HFFc6 (cell line): ENCODE data around the gene ZFYVE28. TPM values are rescaled to one million over a fixed set of nuclear protein-coding genes. Genes with fewer than 3 reads are reported as not detected.

Experiments
- DNase-seq: peaks from one replicate; pipeline ENCODE4 v3.0.0-alpha.2; 2018
- H3K27ac Mint-ChIP-seq: 2 replicates; pipeline ENCODE4 v1.8.0; 2020; ENCODE audit warnings: mild to moderate bottlenecking, mixed read lengths
- H3K27me3 Mint-ChIP-seq: 2 replicates; pipeline ENCODE4 v1.8.0; 2021; ENCODE audit warnings: mild to moderate bottlenecking, moderate library complexity, mixed read lengths; ENCODE audit not compliant: insufficient read depth
- H3K36me3 Mint-ChIP-seq: 2 replicates; pipeline ENCODE4 v1.8.0; 2021; ENCODE audit warnings: low read depth, mixed read lengths
- H3K4me1 Mint-ChIP-seq: 2 replicates; pipeline ENCODE4 v1.8.0; 2020; ENCODE audit warnings: low read depth, mixed read lengths
- H3K4me3 Mint-ChIP-seq: 2 replicates; pipeline ENCODE4 v1.8.0; 2020; ENCODE audit warnings: mild to moderate bottlenecking, moderate library complexity, mixed read lengths
- H3K9me3 Mint-ChIP-seq: 2 replicates; pipeline ENCODE4 v1.8.0; 2020; ENCODE audit warnings: mild to moderate bottlenecking, mixed read lengths
- CTCF ChIP-seq: fragments of 200-600 bp; sonication (generic); IDR thresholded peaks from 2 replicates; pipeline ENCODE4 v1.5.0; 2021; ENCODE audit warnings: antibody characterized with exemption, mild to moderate bottlenecking
- total RNA-seq, 6 experiments: library from RNA; stranded (reverse); fragmentation: NEBNext Ultra II Directional; extraction: Animal tissue kit (Norgen Biotek cat#: 25700); gene quantifications; 2 replicates in 1 of 6; 3 replicates in 5 of 6; pipeline ENCODE4 v1.2.3, GENCODE V29; 2021

Gene ZFYVE28
- total RNA-seq, 6 experiments from 2014 or later = 1.8 to 5.4 (median 2.2) TPM

GRCh38 chr4:2291705-2292645 lies 126.5 kb downstream of the ZFYVE28 start:
- peaks cover 14% of the 10 kb centered on the region for H3K4me1 Mint-ChIP-seq
- no peak for DNase-seq
- H3K4me3 Mint-ChIP-seq = no peak overlapping the region
- H3K36me3 Mint-ChIP-seq = no peaks in the 10 kb centered on the region
- no peaks in the 10 kb centered on the region for H3K9me3 Mint-ChIP-seq
- no peak overlapping the region for H3K27ac Mint-ChIP-seq
- peaks cover 11% of the 10 kb centered on the region for H3K27me3 Mint-ChIP-seq
- TF ChIP-seq CTCF = no peak

- no peak for DNase-seq
- Mint-ChIP-seq H3K4me1 (peaks cover 14% of the 10 kb centered on the region), H3K36me3 (no peaks in the 10 kb centered on the region), H3K9me3 (no peaks in the 10 kb centered on the region), H3K27me3 (peaks cover 11% of the 10 kb centered on the region), H3K4me3 (no peak overlapping the region), H3K27ac (no peak overlapping the region)
- no peak for TF ChIP-seq CTCF
Measured at GRCh38 chr4:2290974-2291704, 127.3 kb downstream of the ZFYVE28 start.

GRCh38 chr4:2290488-2290887 lies 128.0 kb downstream of the ZFYVE28 start:
- no peak for TF ChIP-seq CTCF
- Mint-ChIP-seq H3K27ac (no peak overlapping the region), H3K36me3 (no peaks in the 10 kb centered on the region), H3K27me3 (peaks cover 8% of the 10 kb centered on the region), H3K4me1 (peaks cover 16% of the 10 kb centered on the region), H3K9me3 (no peaks in the 10 kb centered on the region), H3K4me3 (no peak overlapping the region)
- DNase-seq = no peak

GRCh38 chr4:2289955-2290333 lies 128.5 kb downstream of the ZFYVE28 start:
- TF ChIP-seq CTCF = no peak
- no peaks in the 10 kb centered on the region for H3K9me3 Mint-ChIP-seq
- H3K4me3 Mint-ChIP-seq = no peak overlapping the region
- peaks cover 6% of the 10 kb centered on the region for H3K27me3 Mint-ChIP-seq
- no peak overlapping the region for H3K27ac Mint-ChIP-seq
- no peaks in the 10 kb centered on the region for H3K36me3 Mint-ChIP-seq
- peaks cover 19% of the 10 kb centered on the region for H3K4me1 Mint-ChIP-seq
- no peak for DNase-seq

- Mint-ChIP-seq H3K27ac (no peak overlapping the region), H3K27me3 (peaks cover 6% of the 10 kb centered on the region), H3K4me3 (no peak overlapping the region), H3K4me1 (peaks cover 19% of the 10 kb centered on the region), H3K9me3 (no peaks in the 10 kb centered on the region), H3K36me3 (no peaks in the 10 kb centered on the region)
- no peak for TF ChIP-seq CTCF
- no peak for DNase-seq
Measured at GRCh38 chr4:2289311-2289954, 129.0 kb downstream of the ZFYVE28 start.
